HL-60 (cell line): ENCODE measurements around the gene CDYL2.

Source experiments
- DNase-seq, 2 experiments: peaks; one replicate each; pipeline ENCODE4 v3.0.0-alpha.2; 2010 to 2020; ENCODE audit warnings: low read depth in 1 of 2, low spot score in 1 of 2
- H3K27ac ChIP-seq: fragments of 250-450 bp; sonication (Bioruptor Pico); replicated peaks from 2 replicates; pipeline ENCODE4 v1.5.1; 2020; ENCODE audit warnings: mild to moderate bottlenecking, moderate library complexity
- H3K27me3 ChIP-seq: fragments of 250-450 bp; sonication (Bioruptor Pico); 2 replicates; pipeline ENCODE4 v1.5.1; 2021; ENCODE audit warnings: mild to moderate bottlenecking, moderate library complexity; ENCODE audit not compliant: insufficient read depth, poor library complexity, severe bottlenecking
- H3K4me3 ChIP-seq: replicated peaks from 2 replicates; pipeline ENCODE4 v1.5.1; 2011; ENCODE audit warnings: mild to moderate bottlenecking, control low read depth, low read length; ENCODE audit not compliant: insufficient read depth
- GABPA ChIP-seq: IDR thresholded peaks from 2 replicates; pipeline ENCODE4 v1.6.1; 2012; ENCODE audit warnings: low read depth
- POLR2AphosphoS5 ChIP-seq: IDR thresholded peaks from 2 replicates; pipeline ENCODE4 v1.6.1; 2012; ENCODE audit warnings: low read depth
- REST ChIP-seq: IDR thresholded peaks from 2 replicates; pipeline ENCODE4 v1.6.1; 2012; ENCODE audit warnings: low read depth; ENCODE audit not compliant: insufficient replicate concordance
- SPI1 ChIP-seq: IDR thresholded peaks from 2 replicates; pipeline ENCODE4 v1.6.1; 2012; ENCODE audit warnings: low read depth, mild to moderate bottlenecking, borderline replicate concordance
- TF ChIP-seq, protein P1 (sequence below): IDR thresholded peaks from one replicate; pipeline ENCODE4 v1.5.1; 2011; ENCODE audit warnings: low read length, control low read depth, inconsistent platforms; ENCODE audit not compliant: insufficient read depth

The CDYL2 gene

GRCh38 chr16:80570106-80570478, 234.3 kb downstream of the CDYL2 start:
- H3K27ac ChIP-seq: no peak overlapping the region
- no peaks in the 10 kb centered on the region for H3K27me3 ChIP-seq
- TF ChIP-seq REST (no peak), GABPA (no peak), SPI1 (no peak), POLR2AphosphoS5 (no peak)
- TF ChIP-seq, protein P1, sequence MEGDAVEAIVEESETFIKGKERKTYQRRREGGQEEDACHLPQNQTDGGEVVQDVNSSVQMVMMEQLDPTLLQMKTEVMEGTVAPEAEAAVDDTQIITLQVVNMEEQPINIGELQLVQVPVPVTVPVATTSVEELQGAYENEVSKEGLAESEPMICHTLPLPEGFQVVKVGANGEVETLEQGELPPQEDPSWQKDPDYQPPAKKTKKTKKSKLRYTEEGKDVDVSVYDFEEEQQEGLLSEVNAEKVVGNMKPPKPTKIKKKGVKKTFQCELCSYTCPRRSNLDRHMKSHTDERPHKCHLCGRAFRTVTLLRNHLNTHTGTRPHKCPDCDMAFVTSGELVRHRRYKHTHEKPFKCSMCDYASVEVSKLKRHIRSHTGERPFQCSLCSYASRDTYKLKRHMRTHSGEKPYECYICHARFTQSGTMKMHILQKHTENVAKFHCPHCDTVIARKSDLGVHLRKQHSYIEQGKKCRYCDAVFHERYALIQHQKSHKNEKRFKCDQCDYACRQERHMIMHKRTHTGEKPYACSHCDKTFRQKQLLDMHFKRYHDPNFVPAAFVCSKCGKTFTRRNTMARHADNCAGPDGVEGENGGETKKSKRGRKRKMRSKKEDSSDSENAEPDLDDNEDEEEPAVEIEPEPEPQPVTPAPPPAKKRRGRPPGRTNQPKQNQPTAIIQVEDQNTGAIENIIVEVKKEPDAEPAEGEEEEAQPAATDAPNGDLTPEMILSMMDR: no peak
- no peak overlapping the region for H3K4me3 ChIP-seq
- DNase-seq: no peak

- DNase-seq: no peak
- H3K4me3 ChIP-seq: no peak overlapping the region
- TF ChIP-seq, protein P1: no peak
- TF ChIP-seq GABPA (no peak), SPI1 (no peak), POLR2AphosphoS5 (no peak), REST (no peak)
- H3K27ac ChIP-seq: no peak overlapping the region
- H3K27me3 ChIP-seq: no peaks in the 10 kb centered on the region
Observed at GRCh38 chr16:80569440-80570105, 234.8 kb downstream of the CDYL2 start.

DNA sequence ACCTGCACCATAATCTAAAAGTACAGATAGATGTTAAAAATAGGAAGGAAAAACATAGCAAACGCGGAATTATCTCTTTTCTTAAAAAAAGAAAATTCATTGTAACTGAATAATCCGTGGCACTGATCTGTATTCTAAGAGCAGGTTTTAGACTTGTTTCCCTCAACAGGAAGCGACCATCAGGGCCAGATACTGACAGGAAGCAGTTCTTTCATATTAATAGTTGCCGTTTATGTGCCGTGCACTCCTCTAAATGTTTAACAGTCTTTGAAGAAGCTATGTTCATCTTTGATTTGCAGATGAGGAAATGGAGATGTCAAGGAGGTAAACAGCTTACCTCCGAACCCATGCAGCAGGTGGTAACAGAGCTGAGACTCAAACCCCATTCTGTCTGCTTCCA, 240.0 kb downstream of the CDYL2 start:
- H3K27me3 ChIP-seq: no peaks in the 10 kb centered on the region
- TF ChIP-seq SPI1 (no peak), REST (no peak), GABPA (no peak), POLR2AphosphoS5 (no peak)
- TF ChIP-seq, protein P1: no peak
- no peak overlapping the region for H3K4me3 ChIP-seq
- no peak for DNase-seq
- no peak overlapping the region for H3K27ac ChIP-seq
